SK-N-SH (cell line): ENCODE data around the gene CACNG3. TPM values are rescaled to one million over a fixed set of nuclear protein-coding genes. Genes with fewer than 3 reads are reported as not detected.
A peak's percentile ranks its signal among the peaks of the same experiment; 100 is the strongest.

Source experiments
- CTCF ChIA-PET: fragments of 300-600, 350-600 bp; formaldehyde crosslinking; extraction: SDS; loops from one replicate; lab custom pipeline; 2021; lab: Yijun Ruan, JAX
- POLR2A ChIA-PET: fragments of 350-600 bp; sonication (Branson Sonifier 250); formaldehyde crosslinking; extraction: SDS; loops from one replicate; lab custom pipeline; 2020; ENCODE audit warnings: antibody characterized with exemption, inconsistent platforms; lab: Yijun Ruan, JAX
- DNase-seq: peaks from one replicate; pipeline ENCODE4 v3.0.0; 2012
- H2AFZ ChIP-seq: fragments of 200-600 bp; sonication (generic); 2 replicates; pipeline ENCODE4 v1.8.1; 2016; ENCODE audit warnings: antibody characterized with exemption, mild to moderate bottlenecking, low read depth
- H3F3A ChIP-seq: fragments of 200-600 bp; sonication (generic); replicated peaks from 2 replicates; pipeline ENCODE3; 2016; ENCODE audit warnings: antibody characterized with exemption, mild to moderate bottlenecking; ENCODE audit not compliant: insufficient read depth
- H3K27ac ChIP-seq, 2 experiments: fragments of 200-500 bp in 1 of 2; fragments of 200-600 bp in 1 of 2; sonication (Bioruptor generic) in 1 of 2; sonication (generic), shearing (Covaris generic) in 1 of 2; 2 replicates each; pipeline versions ENCODE4 v1.5.1 to v1.6.1; 2014 to 2016; ENCODE audit warnings: low read depth in 2 of 2, inconsistent platforms in 1 of 2, low read length in 1 of 2, mild to moderate bottlenecking in 1 of 2, mixed read lengths in 1 of 2
- H3K27me3 ChIP-seq: fragments of 200-600 bp; sonication (generic), shearing (Covaris generic); 2 replicates; pipeline ENCODE4 v1.6.1; 2016; ENCODE audit warnings: mixed run types; ENCODE audit not compliant: insufficient read depth
- H3K36me3 ChIP-seq, 2 experiments: fragments of 200-500 bp in 1 of 2; fragments of 200-600 bp in 1 of 2; sonication (Bioruptor generic) in 1 of 2; sonication (generic) in 1 of 2; replicated peaks in 1 of 2; 2 replicates each; pipeline versions ENCODE3 to v1.5.1; 2014 to 2016; ENCODE audit warnings: low read length in 1 of 2, mild to moderate bottlenecking in 1 of 2; ENCODE audit not compliant: insufficient read depth in 2 of 2, control insufficient read depth in 1 of 2
- H3K4me1 ChIP-seq, 2 experiments: fragments of 200-500 bp in 1 of 2; fragments of 200-600 bp in 1 of 2; sonication (Bioruptor generic) in 1 of 2; sonication (generic), shearing (Covaris generic) in 1 of 2; 2 replicates each; pipeline versions ENCODE4 v1.5.1 to v1.6.1; 2014 to 2016; ENCODE audit warnings: low read depth in 1 of 2, low read length in 1 of 2, mixed run types in 1 of 2; ENCODE audit not compliant: insufficient read depth in 2 of 2, control insufficient read depth in 1 of 2
- H3K4me2 ChIP-seq: fragments of 200-600 bp; sonication (generic), shearing (Covaris generic); 2 replicates; pipeline ENCODE4 v1.6.1; 2017; ENCODE audit warnings: mixed run types
- H3K4me3 ChIP-seq, 2 experiments: fragments of 200-500 bp in 1 of 2; fragments of 200-600 bp in 1 of 2; sonication (Bioruptor generic) in 1 of 2; sonication (generic), shearing (Covaris generic) in 1 of 2; 2 replicates each; pipeline versions ENCODE4 v1.5.1 to v1.8.1; 2014 to 2016; ENCODE audit warnings: low read depth in 2 of 2, inconsistent platforms in 1 of 2, low read length in 1 of 2, mild to moderate bottlenecking in 1 of 2, mixed read lengths in 1 of 2, moderate library complexity in 1 of 2
- H3K79me2 ChIP-seq: fragments of 200-600 bp; sonication (generic); 2 replicates; pipeline ENCODE4 v1.8.1; 2017; ENCODE audit warnings: mild to moderate bottlenecking; ENCODE audit not compliant: insufficient read depth
- H3K9ac ChIP-seq: fragments of 200-600 bp; sonication (generic); 2 replicates; pipeline ENCODE4 v1.6.1; 2017; ENCODE audit warnings: mixed run types
- H3K9me2 ChIP-seq: fragments of 200-600 bp; sonication (generic); 2 replicates; pipeline ENCODE4 v1.6.1; 2017; ENCODE audit warnings: mixed run types
- H3K9me3 ChIP-seq: fragments of 200-600 bp; sonication (generic); 2 replicates; pipeline ENCODE4 v1.6.1; 2017; ENCODE audit warnings: mixed run types, mild to moderate bottlenecking, moderate library complexity
- H4K20me1 ChIP-seq: fragments of 200-600 bp; sonication (generic); 2 replicates; pipeline ENCODE4 v1.6.1; 2017; ENCODE audit warnings: mild to moderate bottlenecking, mixed run types; ENCODE audit not compliant: insufficient read depth
- FOSL2 ChIP-seq: IDR thresholded peaks from 2 replicates; pipeline ENCODE4 v1.4.0; 2012; ENCODE audit warnings: low read depth, mild to moderate bottlenecking, moderate library complexity, borderline replicate concordance
- JUND ChIP-seq: IDR thresholded peaks from 2 replicates; pipeline ENCODE4 v1.4.0; 2012
- MEF2A ChIP-seq: IDR thresholded peaks from 2 replicates; pipeline ENCODE4 v1.4.0; 2012; ENCODE audit warnings: low read depth, borderline replicate concordance
- REST ChIP-seq: IDR thresholded peaks from 2 replicates; pipeline ENCODE4 v1.6.1; 2012; ENCODE audit warnings: mild to moderate bottlenecking, low read depth, low read length, moderate library complexity
- RXRA ChIP-seq: IDR thresholded peaks from 2 replicates; pipeline ENCODE4 v1.4.0; 2012; ENCODE audit warnings: low read depth, mild to moderate bottlenecking, borderline replicate concordance
- USF1 ChIP-seq: IDR thresholded peaks from 2 replicates; pipeline ENCODE4 v1.4.0; 2012; ENCODE audit warnings: low read depth, borderline replicate concordance
- USF2 ChIP-seq: fragments of 150-350 bp; IDR thresholded peaks from 2 replicates; pipeline ENCODE4 v1.6.1; 2017; ENCODE audit warnings: antibody characterized with exemption, low read length, low read depth, borderline replicate concordance
- YY1 ChIP-seq: IDR thresholded peaks from 2 replicates; pipeline ENCODE4 v1.4.0; 2012; ENCODE audit warnings: low read depth, mild to moderate bottlenecking
- WGBS: methylation state at CpG from one replicate; pipeline ENCODE4 v1.1.6; 2017; ENCODE audit warnings: low lambda C conversion rate; 5-methylcytosine and 5-hydroxymethylcytosine counted together
- polyA plus RNA-seq, 3 experiments: library from polyadenylated mRNA; depleted of rRNA; stranded (reverse); fragments of >200 nt; gene quantifications; 2 replicates each; pipeline ENCODE4 v1.2.3, GENCODE V29; 2012

The CACNG3 gene
- polyA plus RNA-seq (2012; rRNA removed) = not detected in 2 replicates
- polyA plus RNA-seq (2012; cell fraction: cytosol; rRNA removed) = not detected in 2 replicates
- not detected in 2 replicates for polyA plus RNA-seq (2012; cell fraction: nucleus; rRNA removed)

DNA sequence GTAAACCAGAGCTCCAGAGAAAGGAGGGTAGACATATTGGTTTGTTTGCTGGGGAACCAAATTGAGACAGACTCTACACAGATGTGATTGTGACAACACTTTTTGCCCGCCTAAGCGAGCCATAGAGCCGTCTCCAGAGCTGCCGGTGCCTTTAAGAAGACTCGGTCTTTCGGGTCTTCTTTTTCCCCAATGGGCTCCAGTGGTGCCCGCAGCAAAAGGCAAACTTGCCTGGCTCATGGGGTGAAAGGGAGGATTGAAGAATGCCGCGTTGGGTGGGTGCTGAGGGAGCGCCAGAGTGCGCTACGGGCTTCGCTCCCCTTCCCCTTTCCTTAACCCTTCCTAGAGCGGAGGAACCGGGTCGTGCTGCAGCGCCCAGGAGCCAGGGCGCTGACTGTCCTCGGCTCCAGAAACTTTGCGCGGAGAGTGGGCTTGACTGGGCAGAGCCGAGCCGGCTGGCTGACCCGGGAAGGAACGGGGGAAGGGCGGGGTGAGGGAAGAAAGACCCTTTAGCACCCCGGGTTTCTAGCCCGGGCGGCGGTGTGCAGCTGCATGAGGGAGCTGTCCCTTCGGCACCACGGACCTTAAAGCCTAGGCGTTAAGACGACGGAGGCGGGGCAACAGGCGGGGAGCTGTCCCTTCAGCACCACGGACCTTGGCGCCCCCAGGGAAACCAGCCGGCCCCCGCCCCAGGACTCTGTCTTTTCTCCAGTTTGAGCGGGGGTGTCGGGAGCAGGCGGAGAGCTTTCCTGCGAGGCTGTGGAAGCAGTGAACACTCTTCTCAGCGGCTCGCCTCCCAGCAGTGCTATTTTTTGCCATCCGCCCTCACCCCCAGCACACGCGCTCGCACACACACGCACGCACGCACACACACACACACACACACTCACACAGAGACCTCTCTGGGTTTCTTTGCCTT is at the start of gene CACNG3:
TSS of gene CACNG3 (plus strand) at position 880 of the 916 bp plus-strand sequence. CDS start 420 bp downstream, outside the sequence.
- no peaks in the 10 kb centered on the region for H3F3A ChIP-seq
- no peaks in the 10 kb centered on the region for H3K4me1 ChIP-seq
- TF ChIP-seq JUND (no peak), USF2 (no peak), FOSL2 (no peak), MEF2A (no peak), REST (peak; percentile 93), USF1 (no peak), RXRA (no peak)
- no peak within 1 kb of the TSS for H3K4me3 ChIP-seq
- H3K36me3 ChIP-seq = no peaks in the 10 kb centered on the region
- no peak within 1 kb of the TSS for H3K27ac ChIP-seq
- H3K4me2 ChIP-seq = no peak within 1 kb of the TSS
- CTCF ChIA-PET = interaction anchor here (0.6 to 10.5 kb wide), 7 partner anchors 11 to 250 kb away, joined by 3 to 223 read pairs (median 5); no protein-coding TSS in a partner anchor
- H4K20me1 ChIP-seq = no peaks in the 10 kb centered on the region
- H3K9me3 ChIP-seq = no peaks in the 10 kb centered on the region
- POLR2A ChIA-PET = no interaction called here
- no peaks in the 10 kb centered on the region for H3K27me3 ChIP-seq
- no peak within 1 kb of the TSS for H2AFZ ChIP-seq
- DNase-seq = peak; percentile 37
- 5% methylated on average over 32 of the region's 54 CpGs for WGBS
- H3K9ac ChIP-seq = no peak within 1 kb of the TSS
- H3K79me2 ChIP-seq = no peaks in the 10 kb centered on the region
- no peaks in the 10 kb centered on the region for H3K9me2 ChIP-seq

DNA sequence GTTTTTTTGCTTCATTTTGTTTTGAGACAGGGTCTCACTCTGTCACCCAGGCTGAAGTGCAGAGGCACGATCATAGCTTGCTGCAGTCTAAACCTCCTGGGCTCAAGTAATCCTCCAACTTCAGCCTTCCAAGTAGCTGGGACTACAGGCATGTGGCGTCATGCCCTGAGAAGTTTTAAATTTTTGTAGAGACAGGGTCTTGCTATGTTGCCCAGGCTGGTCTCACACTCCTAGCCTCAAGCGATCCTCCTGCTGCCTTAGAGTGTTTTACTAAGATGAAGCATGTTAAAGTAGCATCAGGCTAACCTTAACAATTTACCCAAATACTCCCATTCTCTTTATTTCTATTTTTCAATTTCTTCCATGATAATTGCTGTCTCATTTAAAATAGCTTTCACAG is 49.2 kb upstream of the CACNG3 start:
- Histone ChIP-seq H2AFZ (no peak overlapping the region), H3K4me2 (no peak overlapping the region), H3K36me3 (no peaks in the 10 kb centered on the region), H3K27me3 (no peaks in the 10 kb centered on the region), H3F3A (no peaks in the 10 kb centered on the region), H3K4me1 (peaks cover 0 to 8% of the 10 kb centered on the region in 2 experiments; a peak in 1 of 4 replicates), H3K4me3 (no peak overlapping the region), H3K9me3 (no peaks in the 10 kb centered on the region), H3K27ac (no peak overlapping the region), H3K9me2 (no peaks in the 10 kb centered on the region), H4K20me1 (no peaks in the 10 kb centered on the region), H3K79me2 (no peaks in the 10 kb centered on the region), H3K9ac (no peak overlapping the region)
- CTCF ChIA-PET = interaction anchor here (1.2 to 2.0 kb wide), 3 partner anchors 19 to 161 kb away, joined by 3 to 9 read pairs (median 5); no protein-coding TSS in a partner anchor
- DNase-seq = no peak
- POLR2A ChIA-PET = no interaction called here
- 11% methylated on average over 3 of the region's 3 CpGs for WGBS
- TF ChIP-seq YY1 = no peak
